ENCODE measurements around the gene TMC7. TPM values are rescaled to one million over a fixed set of nuclear protein-coding genes. Genes with fewer than 3 reads are reported as not detected.
"Not testable (repeated sequence)": the region's sequence is repeated elsewhere in the genome, so short reads cannot be mapped to it uniquely, and the experiment has no call there.

The TMC7 gene
- polyA plus RNA-seq, 1 donor = 1.9 TPM

DNA sequence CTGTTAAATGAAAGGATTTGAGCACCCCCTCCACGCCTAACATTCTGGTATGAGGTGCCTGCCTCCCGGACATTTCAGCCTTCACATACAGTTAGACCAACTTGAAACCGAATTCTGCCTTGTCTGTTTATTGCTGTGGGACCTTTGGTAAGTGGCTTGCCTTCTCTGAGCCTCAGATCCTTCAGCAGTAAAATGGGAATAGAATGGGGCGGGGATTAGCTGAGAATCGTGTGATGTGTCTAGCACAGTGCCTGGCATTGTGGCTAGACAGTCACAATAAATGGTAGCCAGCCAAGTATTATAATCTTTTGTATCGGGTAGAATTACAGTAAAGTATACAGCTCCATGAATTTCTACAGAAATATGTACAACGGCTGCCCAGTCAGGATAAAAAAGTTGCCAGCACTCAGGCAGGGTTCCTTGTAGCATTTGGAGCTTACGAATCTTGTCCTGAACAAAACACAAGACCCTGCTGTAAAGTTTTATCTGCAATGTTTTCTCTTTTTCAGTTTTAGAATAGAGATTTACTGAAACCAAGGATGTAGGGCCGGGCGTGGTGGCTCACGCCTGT, 786 bp downstream of the TMC7 start:
- no peak for DNase-seq

DNA sequence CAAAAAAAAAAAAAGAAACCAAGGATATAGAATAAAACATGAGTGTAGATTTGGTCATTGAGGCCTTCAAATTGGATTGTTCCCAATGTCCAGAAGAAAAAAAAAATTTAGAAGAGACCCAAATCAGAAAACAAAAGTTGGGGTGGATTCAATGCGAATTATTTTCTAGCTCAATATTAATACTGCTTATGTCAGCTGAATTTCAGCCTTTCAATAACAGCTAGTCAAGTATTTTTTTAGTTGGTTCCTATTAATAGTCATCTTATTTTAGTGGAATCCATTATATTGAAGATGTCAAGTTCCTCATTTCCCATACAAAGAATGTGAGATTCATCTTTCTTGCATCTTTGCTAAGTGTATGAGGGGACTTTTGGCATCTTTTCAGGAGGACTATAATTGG, 1.5 kb downstream of the TMC7 start:
- DNase-seq = not testable (repeated sequence)

DNA sequence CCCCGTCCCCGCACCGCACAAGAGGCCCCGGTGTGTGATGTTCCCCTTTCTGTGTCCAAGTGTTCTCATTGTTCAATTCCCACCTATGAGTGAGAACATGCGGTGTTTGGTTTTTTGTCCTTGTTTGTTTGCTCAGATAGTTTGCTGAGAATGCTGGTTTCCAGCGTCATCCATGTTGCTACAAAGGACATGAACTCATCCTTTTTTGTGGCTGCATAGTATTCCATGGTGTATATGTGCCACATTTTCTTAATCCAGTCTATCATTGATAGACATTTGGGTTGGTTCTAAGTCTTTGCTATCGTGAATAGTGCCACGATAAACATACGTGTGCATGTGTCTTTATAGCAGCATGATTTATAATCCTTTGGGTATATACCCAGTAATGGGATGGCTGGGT, 8.0 kb downstream of the TMC7 start:
- not testable (repeated sequence) for DNase-seq

DNA sequence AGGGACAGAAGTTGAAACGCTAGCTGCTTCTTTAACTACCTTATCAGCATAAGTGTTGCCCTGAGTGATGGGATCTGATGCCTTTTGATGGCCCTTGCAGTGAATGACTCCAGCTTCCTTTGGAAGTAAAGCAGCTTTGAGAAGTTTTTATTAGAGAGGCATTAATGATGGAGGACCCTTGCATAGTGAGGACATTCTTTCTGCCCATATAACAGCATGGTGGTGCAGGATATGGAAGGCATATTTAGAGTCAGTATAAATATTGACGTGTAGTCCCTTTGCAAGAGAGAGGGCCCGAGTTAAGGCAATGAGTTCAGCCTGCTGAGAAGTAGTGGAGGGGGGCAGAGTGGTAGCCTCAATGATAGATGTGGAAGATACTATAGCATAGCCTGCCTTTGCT, 9.8 kb downstream of the TMC7 start:
- DNase-seq = not testable (repeated sequence)

DNA sequence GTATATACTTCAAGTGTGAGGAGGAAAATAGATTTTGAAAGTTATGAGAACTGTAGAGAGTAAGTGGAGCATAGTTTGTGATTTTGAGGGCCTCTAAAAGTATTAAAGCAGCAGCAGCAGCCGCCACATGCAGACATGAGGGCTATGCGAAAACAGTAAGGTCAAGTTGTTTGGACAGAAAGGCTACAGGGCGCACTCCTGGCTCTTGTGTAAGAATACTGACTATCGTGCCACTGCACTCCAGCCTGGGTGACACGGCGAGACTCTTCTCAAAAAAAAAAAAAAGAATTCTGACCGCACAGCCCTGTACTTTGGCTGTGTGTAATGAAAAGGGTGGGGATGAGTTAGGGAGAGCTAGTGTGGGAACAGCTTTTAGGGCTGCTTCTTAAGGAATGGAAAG, 10.4 kb downstream of the TMC7 start:
- not testable (repeated sequence) for DNase-seq

DNA sequence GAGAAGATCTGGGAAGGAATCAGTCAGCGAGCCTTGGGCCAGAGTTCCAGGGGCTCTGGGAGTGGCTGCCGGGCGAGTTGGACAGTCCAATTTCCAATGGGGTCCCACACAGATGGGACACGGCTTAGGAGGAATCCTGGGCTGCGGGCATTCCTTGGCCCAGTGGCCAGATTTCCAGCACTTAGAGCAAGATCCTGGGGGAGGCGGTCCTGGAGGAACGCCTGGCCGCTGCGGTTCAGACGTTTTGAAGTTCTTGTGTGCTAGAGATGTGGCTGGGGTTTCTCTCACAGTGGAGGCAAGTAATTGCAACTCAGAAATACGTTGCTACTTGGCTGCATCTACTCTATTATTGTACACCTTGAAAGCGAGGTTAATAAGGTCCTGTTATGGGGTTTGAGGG, 11.7 kb downstream of the TMC7 start:
- not testable (repeated sequence) for DNase-seq

DNA sequence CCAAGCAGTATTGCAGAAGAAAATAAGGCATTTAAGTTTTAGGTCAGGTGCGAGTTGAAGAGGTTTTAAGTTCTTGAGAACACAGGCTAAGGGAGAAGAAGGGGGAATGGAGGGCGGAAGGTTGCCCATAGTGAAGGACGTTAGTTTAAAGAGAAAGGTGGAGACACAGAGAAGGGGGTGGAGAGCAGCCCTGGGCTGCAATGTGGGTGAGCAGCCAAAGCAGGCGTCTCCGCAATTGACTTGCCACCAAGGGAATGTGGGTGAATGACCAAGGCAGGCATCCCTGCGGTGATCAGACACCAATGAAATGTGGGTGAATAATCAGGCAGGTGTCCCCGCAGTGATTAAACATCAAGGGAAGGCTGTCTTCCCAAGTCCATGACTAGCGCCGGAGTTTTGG, 12.8 kb downstream of the TMC7 start:
- not testable (repeated sequence) for DNase-seq

DNA sequence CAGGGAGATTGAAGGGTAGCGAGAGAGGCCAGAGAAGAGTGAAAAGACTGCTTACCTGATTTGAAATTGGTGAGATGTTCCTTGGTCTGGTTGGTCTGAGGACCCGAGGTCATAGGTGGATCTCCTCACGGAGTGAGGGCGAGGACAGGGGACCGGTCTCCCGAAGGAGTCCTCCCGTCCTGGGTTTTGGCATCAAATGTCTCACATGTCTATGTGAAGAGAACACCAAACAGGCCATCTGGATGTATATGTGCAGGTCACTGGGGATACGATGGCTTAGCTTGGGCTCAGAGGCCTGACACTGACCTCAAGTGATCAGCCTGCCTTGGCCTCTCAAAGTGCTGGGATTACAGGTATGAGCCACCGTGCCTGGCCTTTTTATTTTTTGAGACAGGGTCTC, 13.3 kb downstream of the TMC7 start:
- not testable (repeated sequence) for DNase-seq

DNA sequence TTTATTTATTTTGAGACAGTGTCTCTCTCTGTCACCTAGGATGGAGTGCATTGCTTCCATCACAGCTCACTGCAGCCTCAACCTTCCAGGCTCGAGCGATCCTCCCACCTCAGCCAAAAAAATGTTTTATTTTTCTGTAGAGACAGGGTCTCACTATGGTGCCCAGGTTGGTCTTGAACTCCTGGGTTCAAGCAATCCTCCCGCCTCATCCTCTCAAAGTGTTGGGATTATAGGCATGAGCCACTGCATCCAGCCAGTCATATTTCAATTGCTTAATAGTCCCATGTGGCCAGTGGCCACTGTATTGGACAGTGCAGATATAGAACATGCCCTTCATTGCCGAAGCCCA, 15.3 kb downstream of the TMC7 start:
- no peak for DNase-seq

DNA sequence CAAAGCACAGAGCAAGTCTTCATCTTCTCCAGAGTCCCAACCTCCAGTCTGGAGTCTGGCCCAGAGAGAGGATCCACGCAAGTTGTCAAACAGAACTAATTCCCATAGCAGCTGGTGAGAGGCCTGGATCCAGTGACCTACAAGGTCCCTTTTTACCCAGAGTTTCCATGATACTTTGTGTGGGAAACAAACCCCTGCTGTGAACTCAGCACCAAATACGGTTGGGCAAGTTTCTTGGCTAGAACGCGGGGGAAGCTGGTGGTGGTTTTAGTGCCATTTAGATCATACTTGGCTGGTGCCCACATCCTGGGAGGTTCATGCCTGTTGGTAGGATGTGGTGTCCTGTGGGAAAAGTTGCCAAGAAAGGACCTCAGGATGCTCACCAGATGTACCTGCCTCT, 18.1 kb downstream of the TMC7 start:
- no peak for DNase-seq

DNA sequence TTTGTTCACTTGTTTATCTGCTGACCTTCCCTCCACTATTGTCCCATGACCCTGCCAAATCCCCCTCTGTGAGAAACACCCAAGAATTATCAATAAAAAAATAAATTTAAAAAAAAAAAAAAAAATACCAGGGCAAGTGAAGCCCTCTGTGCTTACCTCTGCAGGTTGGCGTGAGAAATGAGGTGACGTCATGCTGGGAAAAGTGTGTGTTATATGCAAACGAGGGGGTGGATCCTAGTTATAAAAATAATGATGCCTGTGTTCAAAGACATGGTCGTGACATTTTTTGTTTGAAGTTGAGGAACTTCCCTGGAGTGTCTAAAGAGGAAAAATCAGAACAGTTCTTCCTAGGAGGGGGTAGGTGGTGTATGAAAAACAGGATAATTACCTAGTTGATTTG, 20.2 kb downstream of the TMC7 start:
- no peak for DNase-seq

DNA sequence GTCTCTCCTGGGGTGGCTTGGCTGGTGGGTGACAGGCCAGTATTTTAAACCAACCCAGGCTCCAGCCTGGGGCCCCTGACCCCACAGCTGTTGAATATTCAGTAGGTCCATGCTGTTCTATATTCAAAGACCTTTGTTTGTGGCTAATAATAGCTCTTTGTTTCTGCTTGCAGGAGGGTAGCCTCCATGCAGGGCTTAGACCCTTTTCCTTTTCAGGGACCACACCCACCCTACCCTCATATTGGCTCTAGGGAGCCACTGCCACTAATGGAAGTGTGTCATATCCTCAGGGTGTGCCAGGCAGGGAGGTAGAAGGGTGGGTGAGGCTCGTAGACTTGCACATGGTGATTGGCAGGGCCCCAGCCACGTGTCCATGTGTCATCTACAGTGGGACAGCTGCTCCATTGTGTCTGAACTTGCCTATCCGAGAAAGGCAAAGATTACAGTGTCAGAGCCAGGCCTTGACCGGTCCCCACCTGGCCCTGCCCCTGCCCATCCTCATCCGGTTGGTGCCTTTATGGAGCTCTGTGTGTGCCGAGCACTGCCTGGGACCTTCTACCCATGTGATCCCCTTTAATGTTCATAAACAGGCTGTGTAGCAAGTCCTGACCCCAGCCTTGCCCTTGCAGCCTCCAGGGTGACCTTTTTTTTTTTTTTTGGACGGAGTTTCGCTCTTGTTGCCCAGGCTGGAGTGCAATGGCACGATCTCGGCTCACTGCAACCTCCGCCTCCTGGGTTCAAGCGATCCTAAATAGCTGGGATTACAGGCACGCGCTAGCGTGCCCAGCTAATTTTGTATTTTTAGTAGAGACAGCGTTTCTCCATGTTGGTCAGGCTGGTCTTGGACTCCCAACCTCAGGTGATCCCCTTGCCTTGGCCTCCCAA, 22.1 kb downstream of the TMC7 start:
- DNase-seq = no peak

DNA sequence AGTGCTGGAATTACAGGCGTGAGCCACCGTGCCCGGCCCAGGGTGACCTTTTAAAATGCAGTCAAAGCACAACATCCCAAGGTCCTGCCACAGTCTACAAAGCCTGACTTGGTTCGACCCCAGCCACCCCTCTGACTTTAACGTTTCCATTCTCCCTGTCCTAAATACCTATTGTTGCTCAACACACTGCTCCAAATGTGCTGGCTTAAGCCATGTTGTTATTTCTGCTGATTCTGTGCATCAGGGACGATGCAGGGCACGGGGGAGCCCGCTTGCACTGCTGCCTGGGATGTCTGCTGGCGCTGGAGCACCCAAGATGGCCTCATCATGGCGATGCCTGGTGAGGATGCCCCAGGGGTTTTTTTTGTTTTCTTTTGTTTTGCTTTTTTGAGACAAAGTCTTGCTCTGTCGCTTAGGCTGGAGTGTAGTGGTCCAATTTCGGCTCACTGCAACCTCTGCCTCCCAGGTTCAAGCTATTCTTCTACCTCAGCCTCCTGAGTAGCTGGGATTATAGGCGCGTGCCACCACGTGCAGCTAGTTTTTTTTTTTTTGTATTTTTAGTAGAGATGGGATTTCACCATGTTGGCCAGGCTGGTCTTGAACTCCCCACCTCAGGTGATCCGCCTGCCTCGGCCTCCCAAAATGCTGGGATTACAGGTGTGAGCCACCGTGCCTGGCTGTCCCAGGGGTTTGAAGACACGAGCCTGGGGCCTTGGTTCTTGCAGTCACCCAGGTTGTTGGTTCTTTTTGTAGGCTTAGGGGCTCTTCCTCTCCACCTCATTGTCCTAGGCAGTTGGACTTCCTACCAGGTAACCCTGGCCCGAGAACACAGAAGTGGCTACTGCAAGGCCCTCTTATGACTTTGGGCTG, 22.9 kb downstream of the TMC7 start:
- no peak for DNase-seq

DNA sequence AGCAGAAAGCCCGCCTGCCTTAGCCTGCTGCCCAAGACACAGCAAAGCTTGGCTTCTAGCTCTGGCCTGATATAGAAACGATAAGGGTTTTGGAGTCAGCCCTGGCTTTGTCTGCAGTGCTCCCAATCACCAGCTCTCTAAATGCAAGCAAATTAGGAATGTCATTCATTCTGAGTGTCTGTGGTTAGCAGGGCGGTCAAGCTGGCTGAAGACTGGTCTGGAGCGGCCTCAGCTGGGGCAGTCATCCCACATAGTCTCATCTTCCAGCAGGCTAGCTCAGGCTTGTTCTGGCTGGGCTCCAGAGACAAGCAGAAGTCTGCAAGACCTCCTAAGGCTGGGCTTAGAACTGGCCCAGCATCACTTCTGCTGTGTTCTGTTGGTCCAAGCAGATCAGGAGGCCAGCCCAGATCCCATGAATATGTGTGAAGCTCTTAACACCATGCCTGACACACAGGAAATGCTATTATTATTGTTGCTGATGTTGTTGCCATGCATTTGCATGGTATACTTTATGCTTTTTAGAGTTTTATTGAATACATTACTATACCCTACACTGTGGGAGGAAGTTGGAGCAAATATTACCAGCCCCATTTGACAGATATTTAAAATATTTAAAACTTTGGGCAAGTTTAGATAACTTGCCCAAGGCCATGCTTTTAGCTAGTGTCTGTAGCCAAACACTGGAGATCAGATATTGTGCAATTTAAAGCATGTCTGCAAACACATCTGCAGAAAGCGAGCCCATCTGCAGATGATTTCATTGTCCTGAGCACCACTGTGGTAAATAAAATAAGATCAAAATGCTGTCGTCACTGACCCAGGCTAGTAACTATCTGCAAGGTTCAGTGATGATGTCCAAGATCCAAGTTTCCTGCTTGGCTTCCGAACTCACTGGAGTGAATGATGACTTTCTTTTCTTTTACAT, 24.8 kb downstream of the TMC7 start:
- DNase-seq = no peak

DNA sequence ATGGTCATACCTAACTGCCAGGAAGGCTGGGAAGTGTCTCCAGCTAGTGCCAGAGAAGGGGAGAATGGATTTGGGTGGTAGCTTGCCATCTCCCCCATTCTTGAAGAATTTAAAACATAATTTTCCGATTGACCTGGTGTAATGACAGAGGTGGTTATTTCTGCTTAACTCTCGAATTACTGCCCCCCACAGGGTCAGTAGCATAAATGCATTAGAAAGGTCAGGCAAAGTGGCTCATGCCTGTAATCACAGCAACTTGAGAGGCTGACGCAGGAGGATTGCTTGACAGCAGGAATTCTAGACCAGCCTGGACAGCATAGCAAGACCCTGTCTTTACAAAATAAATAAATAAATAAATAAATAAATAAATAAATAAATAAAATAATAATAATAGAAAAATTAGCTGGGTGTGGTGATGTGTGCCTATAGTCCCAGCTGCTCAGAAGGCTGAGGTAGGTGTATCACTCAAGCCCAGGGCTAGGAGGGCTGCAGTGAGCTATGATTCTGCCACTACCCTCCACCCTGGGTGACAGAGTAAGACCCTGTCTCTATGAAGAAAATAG, 27.5 kb downstream of the TMC7 start:
- no peak for DNase-seq

DNA sequence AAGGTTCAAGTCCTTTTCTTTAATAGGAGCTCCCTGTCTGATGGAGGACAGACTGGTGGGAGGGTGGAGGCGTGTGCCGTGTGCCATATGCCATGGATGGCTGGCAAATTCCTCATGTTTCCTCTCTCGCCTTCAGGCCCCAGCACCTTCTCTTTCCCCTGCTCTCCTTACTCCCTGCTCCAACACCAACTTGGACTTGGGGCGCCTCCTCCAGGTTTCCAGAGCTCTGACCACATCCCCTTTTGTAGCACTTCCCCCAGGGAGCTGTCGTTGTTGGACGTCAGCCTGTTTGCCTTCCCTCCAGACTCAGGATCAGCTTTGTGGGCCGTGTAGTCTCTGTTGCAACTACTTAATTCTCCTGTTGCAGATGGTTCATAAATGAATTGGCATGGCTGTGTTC, 30.7 kb downstream of the TMC7 start:
- DNase-seq = no peak

DNA sequence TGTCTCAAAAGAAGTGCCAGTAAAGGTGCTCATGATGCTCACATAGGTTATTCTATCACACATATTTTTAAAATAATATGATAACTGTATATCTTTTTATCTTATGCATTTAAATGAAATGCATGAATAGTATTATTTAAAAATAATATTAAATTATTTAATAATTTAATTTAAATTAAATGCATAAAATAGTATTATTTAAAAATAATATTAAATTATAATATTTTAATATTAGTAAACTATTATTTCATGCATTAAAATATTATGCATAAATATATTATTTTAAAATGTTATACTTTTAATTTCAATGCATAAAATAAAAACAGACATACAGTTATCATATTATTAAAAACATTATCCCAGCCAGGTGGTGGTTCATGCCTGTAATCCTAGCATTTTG, 33.4 kb downstream of the TMC7 start:
- no peak for DNase-seq

DNA sequence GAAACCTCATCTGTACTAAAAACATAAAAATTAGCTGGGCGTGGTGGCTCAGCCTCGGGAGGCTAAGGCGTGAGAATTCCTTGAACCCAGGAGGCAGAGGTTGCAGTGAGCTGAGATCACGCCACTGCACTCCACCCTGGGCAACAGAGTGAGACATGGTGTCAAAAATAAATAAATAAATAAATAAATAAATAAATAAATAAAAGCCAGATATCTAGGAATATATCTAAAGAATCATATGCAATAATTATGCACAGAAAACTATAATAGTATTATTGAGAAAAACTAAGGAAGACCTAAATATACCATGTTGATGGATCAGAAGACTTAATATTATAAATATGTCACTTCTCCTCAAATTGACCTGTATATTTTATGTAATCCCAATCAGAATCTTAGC, 37.0 kb downstream of the TMC7 start:
- DNase-seq = no peak

DNA sequence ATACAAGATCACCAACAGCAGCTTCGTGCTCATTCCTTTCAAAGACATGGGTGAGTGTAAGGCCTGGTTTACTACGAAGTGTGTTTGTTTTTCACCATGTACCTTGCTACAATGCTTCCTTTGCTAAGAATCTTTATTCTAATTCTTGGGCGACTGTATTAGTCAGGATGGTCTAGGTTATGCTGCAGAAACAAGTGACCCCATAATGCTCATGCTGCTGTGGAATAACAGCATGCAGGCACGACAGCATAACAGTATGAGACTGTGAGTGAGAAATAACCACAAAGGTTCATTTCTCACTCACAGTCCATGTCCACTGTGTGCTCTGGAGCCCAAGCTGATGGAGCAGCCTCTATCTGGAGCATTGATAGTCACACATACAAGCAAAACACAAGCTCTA, 38.0 kb downstream of the TMC7 start:
- DNase-seq = no peak

DNA sequence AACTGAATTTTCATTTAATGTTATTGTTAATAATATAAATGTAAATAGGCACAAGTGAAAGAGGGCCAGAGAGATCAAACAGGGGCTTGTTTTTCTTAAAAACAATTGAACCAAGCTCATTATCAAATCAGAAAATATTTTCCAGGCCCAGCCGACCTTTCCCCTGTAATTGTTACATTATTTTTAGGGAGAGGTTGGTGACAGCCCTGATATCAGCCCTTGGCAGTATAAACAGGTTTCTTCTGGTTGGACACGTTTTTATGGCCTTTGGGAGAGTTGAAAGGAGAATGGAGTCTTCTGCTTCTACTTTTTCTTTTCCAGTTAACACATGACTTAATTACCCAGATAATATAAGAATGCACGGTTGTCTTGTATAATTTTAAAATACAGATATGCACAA, 43.7 kb downstream of the TMC7 start:
- no peak for DNase-seq

DNA sequence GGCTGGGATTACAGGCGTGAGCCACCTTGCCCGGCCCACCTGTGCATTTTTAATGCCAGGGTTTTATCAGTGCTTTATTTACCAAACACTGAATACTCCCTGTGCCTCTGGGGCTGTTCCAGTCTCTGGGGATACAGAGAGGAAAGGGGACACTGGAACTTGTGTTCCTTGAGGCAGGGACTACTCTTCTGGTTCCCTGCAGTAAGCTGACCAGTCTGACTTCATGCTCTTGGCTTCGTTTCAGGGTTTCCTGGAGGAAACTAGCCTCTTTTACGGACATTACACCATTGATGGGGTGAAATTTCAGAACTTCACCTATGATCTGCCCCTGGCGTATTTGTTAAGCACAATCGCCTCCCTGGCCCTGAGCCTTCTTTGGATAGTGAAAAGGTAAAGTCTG, 46.2 kb downstream of the TMC7 start:
- no peak for DNase-seq

DNA sequence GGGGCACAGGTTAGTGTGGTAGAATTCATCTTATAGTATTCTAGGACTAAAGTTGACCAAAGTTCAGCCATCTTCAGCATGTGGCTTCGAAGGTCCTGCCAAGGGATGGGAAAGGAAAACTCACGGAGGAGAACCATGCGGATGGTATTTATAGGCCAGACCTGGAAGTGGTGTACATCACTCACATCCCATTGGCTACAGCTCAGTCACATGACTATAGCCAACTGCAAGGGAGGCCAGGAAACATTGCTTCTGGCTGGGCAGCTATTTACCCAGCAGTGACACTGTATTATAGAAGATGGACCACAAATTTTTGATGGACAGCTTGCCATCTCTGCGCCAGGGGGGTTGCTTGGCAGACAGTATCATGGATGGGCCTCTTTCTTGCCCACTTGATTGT, 48.0 kb downstream of the TMC7 start:
- DNase-seq = no peak

Measured in hindlimb muscle (tissue), 1 donor.